ENCODE data around the gene HACL1. TPM values are rescaled to one million over a fixed set of nuclear protein-coding genes. Genes with fewer than 3 reads are reported as not detected.

The HACL1 gene
- polyA plus RNA-seq, 1 donor (not counting 4 experiments of a cell fraction or from before 2014, with no cell fraction given) = 23.1 TPM

- Histone ChIP-seq H3K4me3 (ENCODE audit: control insufficient read depth in 2 of 3, extremely low read depth in 1 of 3, insufficient read depth in 2 of 3, low read depth in 1 of 3, low read length in 3 of 3) (no peak overlapping the region), H2AFZ (ENCODE audit: control insufficient read depth, low read length) (no peak overlapping the region), H3K27ac (ENCODE audit: control insufficient read depth, insufficient read depth, low read length) (no peak overlapping the region), H4K20me1 (ENCODE audit: control insufficient read depth, extremely low read depth, insufficient read depth, low read length) (no peaks in the 10 kb centered on the region), H3K27me3 (ENCODE audit: control insufficient read depth, extremely low read depth, insufficient read depth, low read length) (no peaks in the 10 kb centered on the region), H3K4me1 (ENCODE audit: control insufficient read depth, extremely low read depth, insufficient read depth, low read length) (no peaks in the 10 kb centered on the region), H3K9me3 (ENCODE audit: control insufficient read depth, low read depth, low read length) (no peaks in the 10 kb centered on the region), H3K36me3 (ENCODE audit: control insufficient read depth in 2 of 2, extremely low read depth in 1 of 2, insufficient read depth in 2 of 2, low read length in 2 of 2) (peaks cover 0 to 3% of the 10 kb centered on the region in 2 experiments), H3K79me2 (ENCODE audit: control insufficient read depth, insufficient read depth, low read length) (no peaks in the 10 kb centered on the region), H3K9ac (ENCODE audit: control insufficient read depth, extremely low read depth, insufficient read depth, low read length) (no peak overlapping the region), H3K4me2 (ENCODE audit: control insufficient read depth, extremely low read depth, insufficient read depth, low read depth, low read length) (no peak overlapping the region), H3K9me1 (ENCODE audit: control insufficient read depth, extremely low read depth, insufficient read depth, low read length) (no peaks in the 10 kb centered on the region)
- TF ChIP-seq CTCF (optimal IDR thresholded peaks at IDR 0.05 in 1 of 3, IDR thresholded peaks at IDR 0.05 in 1 of 3, conservative IDR thresholded peaks at IDR 0.05 in 1 of 3; ENCODE audit: extremely low read depth in 1 of 3, insufficient read depth in 2 of 3, low read length in 3 of 3) (no peak), EZH2 (IDR thresholded peaks at IDR 0.05; ENCODE audit: low read length) (no peak)
- no peak for FAIRE-seq
- DNase-seq (ENCODE audit: low read depth, low spot score) = no peak
- dilution Hi-C loops (cut with MboI; ENCODE audit: extremely low pct_ligation_motif_present, low sequenced_read_pairs) = no loop called here
Measured at GRCh38 chr3:15576475-15576874, 24.9 kb downstream of the HACL1 start.

DNA sequence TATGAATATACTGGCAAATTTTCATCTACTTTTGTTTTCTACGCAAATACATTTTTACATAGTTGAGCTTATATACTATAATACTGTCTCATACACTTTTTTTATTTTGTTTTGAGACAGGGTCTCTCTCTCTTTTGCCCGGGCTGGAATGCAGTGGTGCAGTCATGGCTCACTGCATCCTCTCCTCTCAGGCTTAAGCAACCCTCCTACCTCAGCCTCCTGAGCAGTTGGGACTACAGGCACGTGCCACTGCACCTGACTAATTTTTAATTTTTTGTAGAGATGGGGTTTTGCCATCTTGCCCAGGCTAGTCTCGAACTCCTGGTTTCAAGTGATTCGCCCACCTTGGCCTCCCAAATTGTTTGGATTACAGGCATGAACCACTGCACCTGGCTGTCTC lies 25.9 kb downstream of the HACL1 start:
- Histone ChIP-seq H3K9me3 (ENCODE audit: control insufficient read depth, low read depth, low read length) (no peaks in the 10 kb centered on the region), H3K27me3 (ENCODE audit: control insufficient read depth, extremely low read depth, insufficient read depth, low read length) (no peaks in the 10 kb centered on the region), H4K20me1 (ENCODE audit: control insufficient read depth, extremely low read depth, insufficient read depth, low read length) (no peaks in the 10 kb centered on the region), H3K9ac (ENCODE audit: control insufficient read depth, extremely low read depth, insufficient read depth, low read length) (no peak overlapping the region), H3K4me3 (ENCODE audit: control insufficient read depth in 2 of 3, extremely low read depth in 1 of 3, insufficient read depth in 2 of 3, low read depth in 1 of 3, low read length in 3 of 3) (no peak overlapping the region), H3K4me2 (ENCODE audit: control insufficient read depth, extremely low read depth, insufficient read depth, low read depth, low read length) (no peak overlapping the region), H3K36me3 (ENCODE audit: control insufficient read depth in 2 of 2, extremely low read depth in 1 of 2, insufficient read depth in 2 of 2, low read length in 2 of 2) (peaks cover 0 to 3% of the 10 kb centered on the region in 2 experiments), H3K9me1 (ENCODE audit: control insufficient read depth, extremely low read depth, insufficient read depth, low read length) (no peaks in the 10 kb centered on the region), H3K27ac (ENCODE audit: control insufficient read depth, insufficient read depth, low read length) (no peak overlapping the region), H2AFZ (ENCODE audit: control insufficient read depth, low read length) (no peak overlapping the region), H3K4me1 (ENCODE audit: control insufficient read depth, extremely low read depth, insufficient read depth, low read length) (no peaks in the 10 kb centered on the region), H3K79me2 (ENCODE audit: control insufficient read depth, insufficient read depth, low read length) (no peaks in the 10 kb centered on the region)
- TF ChIP-seq EZH2 (IDR thresholded peaks at IDR 0.05; ENCODE audit: low read length) (no peak), CTCF (optimal IDR thresholded peaks at IDR 0.05 in 1 of 3, IDR thresholded peaks at IDR 0.05 in 1 of 3, conservative IDR thresholded peaks at IDR 0.05 in 1 of 3; ENCODE audit: extremely low read depth in 1 of 3, insufficient read depth in 2 of 3, low read length in 3 of 3) (no peak)
- FAIRE-seq (no peak), DNase-seq (ENCODE audit: low read depth, low spot score) (no peak)
- dilution Hi-C loops (cut with MboI; ENCODE audit: extremely low pct_ligation_motif_present, low sequenced_read_pairs) = no loop called here
